Activated B cell treated with CpG ODN at 0.5 μM for 24 hours (primary cell): ENCODE data around the gene ZNF232. TPM values are rescaled to one million over a fixed set of nuclear protein-coding genes. Genes with fewer than 3 reads are reported as not detected.

Experiments used
- ATAC-seq: fragments of 200-7000 bp; cut with Tn5 transposase; one replicate; pipeline ENCODE4 v1.10.0; 2021; ENCODE audit warnings: low read depth, mild to moderate bottlenecking, moderate library complexity
- CTCF ChIA-PET: fragments of 350-600 bp; sonication (Branson Sonifier 250); formaldehyde crosslinking; loops from one replicate; lab custom pipeline; 2021; ENCODE audit warnings: antibody characterized with exemption; lab: Charles Lee
- POLR2A ChIA-PET: fragments of 350-600 bp; sonication (Branson Sonifier 250); formaldehyde crosslinking; loops from one replicate; lab custom pipeline; 2021; ENCODE audit warnings: antibody characterized with exemption; lab: Charles Lee
- DNase-seq: peaks from one replicate; pipeline ENCODE4 v3.0.0; 2022
- H3K27ac Mint-ChIP-seq: one replicate; pipeline ENCODE4 v1.8.0; 2020; ENCODE audit warnings: mixed read lengths
- H3K27me3 Mint-ChIP-seq: one replicate; pipeline ENCODE4 v1.8.0; 2021; ENCODE audit warnings: mixed read lengths
- H3K36me3 Mint-ChIP-seq: one replicate; pipeline ENCODE4 v1.8.0; 2021; ENCODE audit warnings: low read depth, mixed read lengths
- H3K4me1 Mint-ChIP-seq: one replicate; pipeline ENCODE4 v1.8.0; 2021; ENCODE audit warnings: mixed read lengths
- H3K4me3 Mint-ChIP-seq: one replicate; pipeline ENCODE4 v1.8.0; 2020; ENCODE audit warnings: mild to moderate bottlenecking, mixed read lengths
- H3K9me3 Mint-ChIP-seq: one replicate; pipeline ENCODE4 v1.8.0; 2020; ENCODE audit warnings: mixed read lengths
- CTCF ChIP-seq: fragments of 200-600 bp; IDR thresholded peaks from one replicate; pipeline ENCODE4 v1.8.0; 2022; ENCODE audit warnings: antibody characterized with exemption, mild to moderate bottlenecking
- intact Hi-C: fragments of 100-400 bp; cut with micrococcal nuclease; formaldehyde crosslinking; loops from one replicate; pipeline ENCODE4 v1.15.1; 2024
- total RNA-seq: library from RNA; stranded (reverse); gene quantifications from 2 replicates; pipeline ENCODE4 v1.2.3, GENCODE V29; 2022

Gene ZNF232
- total RNA-seq, 1 donor from 2014 or later = 14.8 TPM

- intact Hi-C loops = no loop called here
- no peaks in the 10 kb centered on the region for H3K36me3 Mint-ChIP-seq
- no peaks in the 10 kb centered on the region for H3K9me3 Mint-ChIP-seq
- no peaks in the 10 kb centered on the region for H3K4me1 Mint-ChIP-seq
- no peak overlapping the region for H3K4me3 Mint-ChIP-seq
- no peak for DNase-seq
- no peak overlapping the region for H3K27ac Mint-ChIP-seq
- TF ChIP-seq CTCF = no peak
- CTCF ChIA-PET = no interaction called here
- H3K27me3 Mint-ChIP-seq = peaks cover 3% of the 10 kb centered on the region
- POLR2A ChIA-PET = no interaction called here
- no peak for ATAC-seq
These were observed 42.0 kb downstream of the ZNF232 start for GRCh38 chr17:5069724-5070123.

- no peaks in the 10 kb centered on the region for H3K9me3 Mint-ChIP-seq
- POLR2A ChIA-PET = no interaction called here
- DNase-seq (no peak), ATAC-seq (no peak)
- H3K4me3 Mint-ChIP-seq = no peak overlapping the region
- CTCF ChIA-PET = no interaction called here
- H3K27me3 Mint-ChIP-seq = peaks cover 4% of the 10 kb centered on the region
- no peak for TF ChIP-seq CTCF
- intact Hi-C loops = no loop called here
- no peaks in the 10 kb centered on the region for H3K4me1 Mint-ChIP-seq
- no peak overlapping the region for H3K27ac Mint-ChIP-seq
- H3K36me3 Mint-ChIP-seq = no peaks in the 10 kb centered on the region
These were observed 43.4 kb downstream of the ZNF232 start for GRCh38 chr17:5068236-5068635.

GRCh38 chr17:5065227-5065744 is 46.4 kb downstream of the ZNF232 start:
- H3K27ac Mint-ChIP-seq = no peak overlapping the region
- CTCF ChIA-PET = no interaction called here
- ATAC-seq = no peak
- no peaks in the 10 kb centered on the region for H3K9me3 Mint-ChIP-seq
- H3K27me3 Mint-ChIP-seq = peaks cover 5% of the 10 kb centered on the region
- DNase-seq = no peak
- intact Hi-C loops = no loop called here
- no peak for TF ChIP-seq CTCF
- H3K4me1 Mint-ChIP-seq = peaks cover 6% of the 10 kb centered on the region
- POLR2A ChIA-PET = no interaction called here
- no peaks in the 10 kb centered on the region for H3K36me3 Mint-ChIP-seq
- H3K4me3 Mint-ChIP-seq = no peak overlapping the region

Other genes starting within 250 kb of the ZNF232 start
- 1.6 and 1.8 TPM in 2 replicates for gene C17orf107, start 212.3 kb downstream of the ZNF232 start, total RNA-seq
- 0.38 and 0.66 TPM in 2 replicates for gene CHRNE, start 208.8 kb downstream of the ZNF232 start, total RNA-seq
- not detected in 2 replicates for gene GP1BA, start 179.6 kb downstream of the ZNF232 start, total RNA-seq
- gene SLC25A11, start 171.8 kb downstream of the ZNF232 start, total RNA-seq = 35.3 and 35.8 TPM in 2 replicates
- 93.3 and 108 TPM in 2 replicates for gene RNF167, start 171.6 kb downstream of the ZNF232 start, total RNA-seq
- gene PFN1, start 163.3 kb downstream of the ZNF232 start, total RNA-seq = 1,071 and 1,072 TPM in 2 replicates
- gene ENO3, start 160.8 kb downstream of the ZNF232 start, total RNA-seq = 26.3 and 29.5 TPM in 2 replicates
- gene SPAG7, start 144.1 kb downstream of the ZNF232 start, total RNA-seq = 63.8 and 64.2 TPM in 2 replicates
- gene CAMTA2, start 124.2 kb downstream of the ZNF232 start, total RNA-seq = 45.9 and 57.9 TPM in 2 replicates
- 0.17 and 0.44 TPM in 2 replicates for gene INCA1, start 114.4 kb downstream of the ZNF232 start, total RNA-seq
- 62.6 and 63.8 TPM in 2 replicates for gene KIF1C, start 113.9 kb downstream of the ZNF232 start, total RNA-seq
- gene SLC52A1, start 76.5 kb downstream of the ZNF232 start, total RNA-seq = 0.09 TPM in 1 of 2 replicates, not detected in the other
- gene ZFP3, start 33.4 kb downstream of the ZNF232 start, total RNA-seq = 10.1 and 11.5 TPM in 2 replicates
- gene USP6, start 4.2 kb upstream of the ZNF232 start, total RNA-seq = 0.33 and 0.37 TPM in 2 replicates
- 20.4 and 26.8 TPM in 2 replicates for gene ZNF594, start 80.0 kb upstream of the ZNF232 start, total RNA-seq
- gene SCIMP, start 123.0 kb upstream of the ZNF232 start, total RNA-seq = 23.4 and 24.5 TPM in 2 replicates
- 63.5 and 67.5 TPM in 2 replicates for gene RABEP1, start 170.4 kb upstream of the ZNF232 start, total RNA-seq